ENCODE measurements around the gene SYNJ2. TPM values are rescaled to one million over a fixed set of nuclear protein-coding genes. Genes with fewer than 3 reads are reported as not detected.

Gene SYNJ2
- total and polyA plus RNA-seq, 4 donors: 3.4 to 8.8 (median 4.8) TPM

- WGBS, 2 donors: 0 to 30% methylated on average over 1 of the region's 1 CpG
- Histone ChIP-seq H3K36me3 (ENCODE audit: control insufficient read depth in 4 of 4, insufficient read depth in 4 of 4, low read length in 4 of 4) (no peaks in the 10 kb centered on the region), H3K27me3 (ENCODE audit: control insufficient read depth in 3 of 3, insufficient read depth in 3 of 3, low read length in 2 of 3) (no peaks in the 10 kb centered on the region), H3K4me1 (ENCODE audit: control insufficient read depth in 5 of 5, insufficient read depth in 5 of 5, low read length in 5 of 5) (peaks cover 9 to 26% (median 14%) of the 10 kb centered on the region in 5 donors), H3K9ac (ENCODE audit: insufficient read depth in 1 of 2, low read length in 2 of 2) (no peak overlapping the region), H3K4me3 (no peak overlapping the region), H3K9me3 (ENCODE audit: control insufficient read depth in 4 of 4, insufficient read depth in 3 of 4, low read length in 3 of 4) (no peaks in the 10 kb centered on the region), H3K27ac (ENCODE audit: low read depth in 1 of 2, low read length in 1 of 2) (no peak overlapping the region)
- ATAC-seq (ENCODE audit: insufficient read depth, low FRiP score) (no peak), DNase-seq (peak in 2 of 3 donors; percentile 23 to 57)
- no peak for TF ChIP-seq CTCF (IDR thresholded peaks at IDR 0.05; ENCODE audit: control extremely low read depth, extremely low read depth)
Observed at GRCh38 chr6:158058171-158058651, 76.5 kb downstream of the SYNJ2 start.

GRCh38 chr6:158059108-158059507, 77.4 kb downstream of the SYNJ2 start:
- no peak overlapping the region for H3K9ac ChIP-seq (ENCODE audit: insufficient read depth in 1 of 2, low read length in 2 of 2)
- no peak for TF ChIP-seq CTCF (IDR thresholded peaks at IDR 0.05; ENCODE audit: control extremely low read depth, extremely low read depth)
- no peaks in the 10 kb centered on the region for H3K27me3 ChIP-seq (ENCODE audit: control insufficient read depth in 3 of 3, insufficient read depth in 3 of 3, low read length in 2 of 3)
- no peak overlapping the region for H3K4me3 ChIP-seq
- peak overlapping the region in 1 of 2 donors; percentile 6 for H3K27ac ChIP-seq (ENCODE audit: low read depth in 1 of 2, low read length in 1 of 2)
- ATAC-seq (ENCODE audit: insufficient read depth, low FRiP score) (no peak), DNase-seq (no peak)
- 97 to 98% methylated on average over 13 of the region's 13 CpGs for WGBS, 2 donors
- H3K36me3 ChIP-seq (ENCODE audit: control insufficient read depth in 4 of 4, insufficient read depth in 4 of 4, low read length in 4 of 4): no peaks in the 10 kb centered on the region
- H3K9me3 ChIP-seq (ENCODE audit: control insufficient read depth in 4 of 4, insufficient read depth in 3 of 4, low read length in 3 of 4): no peaks in the 10 kb centered on the region
- H3K4me1 ChIP-seq (ENCODE audit: control insufficient read depth in 5 of 5, insufficient read depth in 5 of 5, low read length in 5 of 5): peaks cover 9 to 26% (median 14%) of the 10 kb centered on the region in 5 donors

- TF ChIP-seq CTCF (IDR thresholded peaks at IDR 0.05; ENCODE audit: control extremely low read depth, extremely low read depth): no peak
- 47 to 67% methylated on average over 11 of the region's 11 CpGs for WGBS, 2 donors
- H3K36me3 ChIP-seq (ENCODE audit: control insufficient read depth in 4 of 4, insufficient read depth in 4 of 4, low read length in 4 of 4): peaks cover 0 to 2% (median 0%) of the 10 kb centered on the region in 4 donors
- H3K9ac ChIP-seq (ENCODE audit: insufficient read depth in 1 of 2, low read length in 2 of 2): peak overlapping the region in 1 of 2 donors; percentile 46
- H3K9me3 ChIP-seq (ENCODE audit: control insufficient read depth in 4 of 4, insufficient read depth in 3 of 4, low read length in 3 of 4): peaks cover 0 to 2% (median 0%) of the 10 kb centered on the region in 4 donors
- H3K27me3 ChIP-seq (ENCODE audit: control insufficient read depth in 3 of 3, insufficient read depth in 3 of 3, low read length in 2 of 3): no peaks in the 10 kb centered on the region
- H3K4me3 ChIP-seq: no peak overlapping the region
- peak; percentile 72 for ATAC-seq (ENCODE audit: insufficient read depth, low FRiP score)
- H3K4me1 ChIP-seq (ENCODE audit: control insufficient read depth in 5 of 5, insufficient read depth in 5 of 5, low read length in 5 of 5): peaks cover 9 to 26% (median 14%) of the 10 kb centered on the region in 5 donors
- H3K27ac ChIP-seq (ENCODE audit: low read depth in 1 of 2, low read length in 1 of 2): peak overlapping the region; percentile 63 to 85
- peak; percentile 91 to 97 (median 96) for DNase-seq
Observed at GRCh38 chr6:158060455-158061360, 79.0 kb downstream of the SYNJ2 start.

Data from lung (tissue), 12 donors.